GM10248 (cell line): Measurements from ENCODE around the gene CTNNA3.

Source experiments
- CTCF ChIA-PET: fragments of 300-600 bp; sonication (Branson Sonifier 250); formaldehyde crosslinking; extraction: SDS; loops from one replicate; lab custom pipeline; 2021; ENCODE audit warnings: antibody characterized with exemption; lab: Yijun Ruan, JAX
- POLR2A ChIA-PET: fragments of 350-650 bp; sonication (Branson Sonifier 250); formaldehyde crosslinking; extraction: SDS; loops from one replicate; lab custom pipeline; 2020; ENCODE audit warnings: antibody characterized with exemption; lab: Yijun Ruan, JAX
- DNase-seq: peaks from one replicate; pipeline ENCODE4 v3.0.0; 2012; ENCODE audit errors: extremely low spot score
- TF ChIP-seq, protein P1 (sequence below): IDR thresholded peaks from 2 replicates; pipeline ENCODE4 v1.5.1; 2012; ENCODE audit warnings: mild to moderate bottlenecking, low read depth; ENCODE audit errors: extremely low read depth, missing control alignments, control extremely low read depth

The CTNNA3 gene

DNA sequence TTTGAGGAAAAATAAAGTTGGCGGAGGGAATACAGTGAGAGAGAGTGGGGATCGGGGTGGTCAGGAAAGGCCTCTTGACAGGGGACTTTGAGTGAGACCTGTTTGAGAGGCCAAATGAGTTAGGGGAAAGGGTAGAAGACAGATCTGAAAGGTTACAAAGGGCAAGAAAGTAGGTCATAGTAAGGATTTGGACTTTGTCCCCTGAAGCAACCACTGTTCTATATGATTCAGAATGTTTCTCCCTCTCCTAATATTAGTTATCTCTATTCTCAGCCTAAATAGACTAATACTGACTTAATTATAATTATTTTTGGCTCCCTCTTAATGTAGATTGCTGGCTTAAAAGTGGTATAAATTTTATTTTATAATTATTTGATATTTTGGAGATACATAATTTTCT is 88.0 kb downstream of the CTNNA3 start:
- CTCF ChIA-PET: no interaction called here

DNA sequence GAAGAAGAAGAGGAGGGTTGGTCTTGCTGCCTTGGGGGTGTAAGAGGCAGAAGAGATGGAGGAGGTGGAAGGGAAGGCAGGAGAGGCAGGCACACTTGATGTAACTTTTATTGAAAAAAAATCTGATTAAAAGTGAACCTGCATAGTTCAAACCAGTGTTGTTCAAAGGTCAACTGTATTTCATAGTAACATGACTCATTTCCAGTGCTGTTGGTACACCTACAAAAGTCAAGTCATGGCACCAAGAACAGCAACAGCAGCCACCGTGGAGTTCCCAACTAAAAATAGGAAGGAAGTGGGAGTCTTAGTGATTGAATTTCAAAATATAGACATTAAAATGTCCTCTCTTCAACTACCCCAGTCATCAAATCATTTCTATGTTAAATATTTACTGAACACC is 88.5 kb downstream of the CTNNA3 start:
- no peak for DNase-seq
- ChIA-PET CTCF (no interaction called here), POLR2A (no interaction called here)
- TF ChIP-seq, protein P1, sequence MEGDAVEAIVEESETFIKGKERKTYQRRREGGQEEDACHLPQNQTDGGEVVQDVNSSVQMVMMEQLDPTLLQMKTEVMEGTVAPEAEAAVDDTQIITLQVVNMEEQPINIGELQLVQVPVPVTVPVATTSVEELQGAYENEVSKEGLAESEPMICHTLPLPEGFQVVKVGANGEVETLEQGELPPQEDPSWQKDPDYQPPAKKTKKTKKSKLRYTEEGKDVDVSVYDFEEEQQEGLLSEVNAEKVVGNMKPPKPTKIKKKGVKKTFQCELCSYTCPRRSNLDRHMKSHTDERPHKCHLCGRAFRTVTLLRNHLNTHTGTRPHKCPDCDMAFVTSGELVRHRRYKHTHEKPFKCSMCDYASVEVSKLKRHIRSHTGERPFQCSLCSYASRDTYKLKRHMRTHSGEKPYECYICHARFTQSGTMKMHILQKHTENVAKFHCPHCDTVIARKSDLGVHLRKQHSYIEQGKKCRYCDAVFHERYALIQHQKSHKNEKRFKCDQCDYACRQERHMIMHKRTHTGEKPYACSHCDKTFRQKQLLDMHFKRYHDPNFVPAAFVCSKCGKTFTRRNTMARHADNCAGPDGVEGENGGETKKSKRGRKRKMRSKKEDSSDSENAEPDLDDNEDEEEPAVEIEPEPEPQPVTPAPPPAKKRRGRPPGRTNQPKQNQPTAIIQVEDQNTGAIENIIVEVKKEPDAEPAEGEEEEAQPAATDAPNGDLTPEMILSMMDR: no peak

More for the DNA sequence above, 88.0 kb downstream of the CTNNA3 start:
- TF ChIP-seq, protein P1: no peak
- no peak for DNase-seq
- POLR2A ChIA-PET: no interaction called here

DNA sequence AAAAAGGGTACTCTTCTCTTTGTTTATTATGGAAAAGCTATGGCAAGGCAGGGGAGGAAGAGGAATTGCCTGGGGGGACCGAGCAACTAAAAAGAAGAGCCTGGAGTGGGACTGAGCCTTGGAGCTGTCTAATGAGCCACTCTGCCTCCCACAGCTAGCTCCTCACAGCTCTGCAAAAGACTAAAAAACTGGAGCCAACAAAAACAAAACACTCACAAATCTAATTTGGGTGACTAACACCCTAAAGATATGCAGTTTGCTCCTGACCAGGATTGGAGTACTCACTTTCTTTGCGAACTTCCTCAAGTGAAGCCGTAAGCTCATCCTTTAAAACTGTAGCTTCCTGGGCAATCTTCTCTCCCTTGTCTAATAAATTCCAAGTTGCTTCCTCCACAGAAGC is 89.4 kb downstream of the CTNNA3 start:
- ChIA-PET POLR2A (no interaction called here), CTCF (interaction anchor here (1.2 to 1.5 kb wide), 3 partner anchors 9 to 174 kb away, joined by 3 to 4 read pairs (median 3); no protein-coding TSS in a partner anchor)
- DNase-seq: no peak

DNA sequence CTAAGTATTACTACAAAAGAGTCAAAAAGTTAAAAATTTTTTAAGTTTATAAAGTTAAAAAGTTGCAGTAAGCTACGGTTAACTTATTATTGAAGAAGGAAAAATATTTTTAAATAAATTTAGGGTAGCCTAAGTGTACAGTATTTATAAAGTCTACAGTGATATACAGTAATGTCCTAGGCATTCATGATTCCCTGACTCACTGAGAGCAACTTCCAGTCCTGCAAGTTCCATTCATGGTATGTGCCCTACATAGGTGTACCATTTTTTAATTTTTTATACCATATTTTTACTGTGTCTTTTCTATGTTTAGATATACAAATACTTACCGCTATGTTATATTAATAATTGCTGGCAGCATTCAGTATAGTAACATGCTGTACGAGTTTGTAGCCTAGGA is 92.3 kb downstream of the CTNNA3 start:
- DNase-seq: no peak
- CTCF ChIA-PET: no interaction called here
- TF ChIP-seq, protein P1: no peak
- POLR2A ChIA-PET: no interaction called here

More for the DNA sequence above, 89.4 kb downstream of the CTNNA3 start:
- TF ChIP-seq, protein P1: no peak

DNA sequence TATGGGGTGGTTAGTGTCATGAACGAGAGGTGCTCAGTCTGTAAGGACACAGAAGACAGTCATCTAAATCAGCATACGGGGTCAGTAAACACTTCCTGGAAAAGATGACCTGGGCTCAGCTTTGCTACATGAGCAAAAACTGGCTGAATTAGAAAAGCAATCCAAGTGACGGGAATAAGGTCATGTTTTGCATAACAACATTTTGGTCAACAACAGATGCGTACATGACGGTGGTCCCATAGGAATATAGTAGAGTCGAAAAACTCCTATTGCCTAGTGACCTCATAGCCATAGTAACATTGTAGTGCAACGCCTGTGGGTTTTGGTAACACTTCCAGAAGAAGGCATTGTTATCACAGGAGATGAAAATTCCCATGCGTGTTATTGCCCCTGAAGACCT is 92.9 kb downstream of the CTNNA3 start:
- TF ChIP-seq, protein P1: no peak
- ChIA-PET CTCF (no interaction called here), POLR2A (no interaction called here)
- DNase-seq: no peak

DNA sequence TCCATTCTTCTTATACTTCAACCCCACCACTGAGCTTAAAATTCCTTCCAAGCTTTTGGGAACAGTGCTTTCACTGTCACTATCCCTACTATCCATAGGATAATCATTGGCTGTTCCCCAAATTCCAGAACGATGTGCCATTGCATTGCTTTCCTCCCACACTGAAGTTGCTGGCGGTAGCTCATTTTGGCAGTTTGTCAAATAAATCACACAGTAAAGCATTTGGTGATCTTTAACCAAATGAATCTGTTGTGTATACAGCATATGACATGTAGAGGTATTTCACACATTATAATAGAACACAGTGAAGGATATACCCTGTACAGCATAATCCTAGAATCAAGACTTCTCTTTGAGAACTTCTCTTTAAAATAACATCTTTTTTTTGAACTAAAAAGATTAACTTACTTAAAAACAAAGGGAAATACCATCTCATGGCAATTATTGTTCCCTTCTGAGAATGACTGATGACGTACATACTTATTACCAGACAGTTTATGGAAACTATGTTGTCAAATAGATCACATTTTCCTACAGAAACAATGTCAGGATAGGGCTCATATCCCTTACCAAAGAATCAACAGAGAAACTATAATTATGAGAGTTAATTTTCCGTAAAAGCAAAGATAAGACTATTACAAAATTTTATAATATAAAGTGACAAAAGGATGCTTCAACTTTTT is 93.6 kb downstream of the CTNNA3 start:
- POLR2A ChIA-PET: no interaction called here
- TF ChIP-seq, protein P1: no peak
- DNase-seq: no peak
- CTCF ChIA-PET: interaction anchor here (0.9 kb wide), 1 partner anchor 94 kb away, joined by 4 read pairs; no protein-coding TSS in a partner anchor
